PC-9 (cell line): ENCODE results near the gene ZC3H15.

Experiments used
- EZH2 ChIP-seq: fragments of 200-600 bp; sonication (generic); IDR thresholded peaks from 2 replicates; pipeline ENCODE4 v1.8.0; 2017; ENCODE audit warnings: antibody characterized with exemption, low read depth
- TF ChIP-seq, protein P1 (sequence below): fragments of 200-600 bp; sonication (generic); conservative IDR thresholded peaks from 2 replicates; pipeline ENCODE4 v1.6.1; 2017; ENCODE audit warnings: mixed run types, antibody characterized with exemption, mild to moderate bottlenecking, moderate library complexity

DNA sequence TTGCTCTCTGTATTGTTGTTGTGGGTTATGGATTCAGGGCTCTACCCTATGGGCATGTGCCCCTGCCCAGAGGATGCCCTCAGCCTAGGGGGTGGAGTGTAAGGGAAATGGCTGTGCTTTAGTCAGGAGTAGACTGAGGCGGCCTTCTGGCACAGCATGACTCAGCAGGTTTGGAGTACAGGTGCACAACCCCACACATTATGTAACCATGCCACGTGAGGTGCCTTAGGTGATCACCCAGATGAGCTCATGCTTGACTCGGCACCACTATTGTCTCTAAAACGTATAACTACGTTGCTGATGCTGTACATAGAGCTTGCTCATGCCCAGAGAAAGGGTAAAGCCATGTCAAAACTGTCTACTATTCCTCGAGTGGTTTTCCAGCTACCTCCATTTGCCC lies 48.3 kb upstream of the ZC3H15 start:
- TF ChIP-seq, protein P1, sequence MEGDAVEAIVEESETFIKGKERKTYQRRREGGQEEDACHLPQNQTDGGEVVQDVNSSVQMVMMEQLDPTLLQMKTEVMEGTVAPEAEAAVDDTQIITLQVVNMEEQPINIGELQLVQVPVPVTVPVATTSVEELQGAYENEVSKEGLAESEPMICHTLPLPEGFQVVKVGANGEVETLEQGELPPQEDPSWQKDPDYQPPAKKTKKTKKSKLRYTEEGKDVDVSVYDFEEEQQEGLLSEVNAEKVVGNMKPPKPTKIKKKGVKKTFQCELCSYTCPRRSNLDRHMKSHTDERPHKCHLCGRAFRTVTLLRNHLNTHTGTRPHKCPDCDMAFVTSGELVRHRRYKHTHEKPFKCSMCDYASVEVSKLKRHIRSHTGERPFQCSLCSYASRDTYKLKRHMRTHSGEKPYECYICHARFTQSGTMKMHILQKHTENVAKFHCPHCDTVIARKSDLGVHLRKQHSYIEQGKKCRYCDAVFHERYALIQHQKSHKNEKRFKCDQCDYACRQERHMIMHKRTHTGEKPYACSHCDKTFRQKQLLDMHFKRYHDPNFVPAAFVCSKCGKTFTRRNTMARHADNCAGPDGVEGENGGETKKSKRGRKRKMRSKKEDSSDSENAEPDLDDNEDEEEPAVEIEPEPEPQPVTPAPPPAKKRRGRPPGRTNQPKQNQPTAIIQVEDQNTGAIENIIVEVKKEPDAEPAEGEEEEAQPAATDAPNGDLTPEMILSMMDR, result no peak
- TF ChIP-seq EZH2, result no peak
